Measurements from ENCODE around the gene NALF2.

DNA sequence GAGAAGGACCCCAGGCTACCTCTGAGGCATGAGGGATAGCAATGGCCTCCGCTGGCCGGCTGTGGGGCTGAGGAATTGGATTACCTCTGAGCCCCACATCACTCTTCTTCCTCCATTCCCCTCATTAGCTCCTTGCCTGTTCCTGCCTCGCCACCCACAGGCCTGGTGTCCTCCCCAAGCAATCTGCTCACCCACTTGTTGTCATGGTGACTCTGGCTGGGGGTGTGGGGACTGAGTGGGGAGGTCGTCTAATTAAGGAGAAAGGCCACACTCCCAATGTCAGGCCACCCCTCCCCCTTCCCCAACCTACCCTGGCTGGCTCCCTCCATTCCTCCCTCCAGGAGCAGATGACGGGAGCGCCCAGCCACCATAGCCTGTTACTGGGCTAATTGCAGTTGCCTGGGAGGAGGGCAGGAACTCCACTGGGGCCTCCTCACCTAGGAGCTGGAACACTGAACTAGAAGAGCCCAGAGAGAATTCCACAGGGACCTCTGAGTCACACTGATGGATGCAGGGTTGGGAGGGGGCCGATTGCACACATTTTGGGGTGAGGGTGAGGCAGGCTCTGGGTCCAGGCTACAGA, 20.7 kb downstream of the NALF2 start:
- no peak for TF ChIP-seq POLR2AphosphoS5 (IDR thresholded peaks at IDR 0.05)
- TF ChIP-seq, protein P1, sequence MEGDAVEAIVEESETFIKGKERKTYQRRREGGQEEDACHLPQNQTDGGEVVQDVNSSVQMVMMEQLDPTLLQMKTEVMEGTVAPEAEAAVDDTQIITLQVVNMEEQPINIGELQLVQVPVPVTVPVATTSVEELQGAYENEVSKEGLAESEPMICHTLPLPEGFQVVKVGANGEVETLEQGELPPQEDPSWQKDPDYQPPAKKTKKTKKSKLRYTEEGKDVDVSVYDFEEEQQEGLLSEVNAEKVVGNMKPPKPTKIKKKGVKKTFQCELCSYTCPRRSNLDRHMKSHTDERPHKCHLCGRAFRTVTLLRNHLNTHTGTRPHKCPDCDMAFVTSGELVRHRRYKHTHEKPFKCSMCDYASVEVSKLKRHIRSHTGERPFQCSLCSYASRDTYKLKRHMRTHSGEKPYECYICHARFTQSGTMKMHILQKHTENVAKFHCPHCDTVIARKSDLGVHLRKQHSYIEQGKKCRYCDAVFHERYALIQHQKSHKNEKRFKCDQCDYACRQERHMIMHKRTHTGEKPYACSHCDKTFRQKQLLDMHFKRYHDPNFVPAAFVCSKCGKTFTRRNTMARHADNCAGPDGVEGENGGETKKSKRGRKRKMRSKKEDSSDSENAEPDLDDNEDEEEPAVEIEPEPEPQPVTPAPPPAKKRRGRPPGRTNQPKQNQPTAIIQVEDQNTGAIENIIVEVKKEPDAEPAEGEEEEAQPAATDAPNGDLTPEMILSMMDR (IDR thresholded peaks at IDR 0.05 in 8 of 11, conservative IDR thresholded peaks at IDR 0.05 in 3 of 11): no peak
- TF ChIP-seq POLR2A (IDR thresholded peaks at IDR 0.05): no peak

All from spleen (tissue), 7 donors.